ENCODE results near the gene PELO. TPM values are rescaled to one million over a fixed set of nuclear protein-coding genes. Genes with fewer than 3 reads are reported as not detected.

The PELO gene
- polyA plus RNA-seq, 2 of the 4 experiments (the other 2 are of a cell fraction) = 15.6 to 20.1 TPM

DNA sequence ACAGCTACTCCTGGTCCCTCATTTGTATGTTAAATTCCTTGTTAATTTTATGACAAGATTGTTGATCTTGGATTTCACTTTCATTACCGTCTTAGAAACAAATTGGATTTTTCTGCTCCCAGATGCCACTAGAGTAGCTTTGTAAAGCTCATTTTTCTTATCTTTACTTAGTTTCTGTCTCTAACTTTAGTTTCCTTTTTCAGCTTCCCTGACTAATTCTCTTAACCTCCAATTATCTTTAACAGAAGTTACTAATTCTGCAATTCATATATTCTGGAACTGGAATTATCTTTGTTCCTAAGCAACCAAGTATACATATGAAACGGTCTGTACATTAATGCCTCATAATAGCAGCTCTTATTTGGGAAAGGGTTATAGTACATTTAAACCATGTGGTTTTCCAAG lies 16.7 kb downstream of the PELO start:
- POLR2A ChIA-PET = no interaction called here
- WGBS (ENCODE audit: missing lambda C conversion rate) = 78% methylated on average over 2 of the region's 2 CpGs
- FAIRE-seq (no peak), DNase-seq (ENCODE audit: low read depth in 1 of 2, low spot score in 1 of 2) (no peak), ATAC-seq (no peak)
- Histone ChIP-seq H3K4me3 (no peak overlapping the region), H3K27ac (no peak overlapping the region), H3K4me2 (no peak overlapping the region; the same call in 2 of the 3 replicates), H3K9me3 (no peaks in the 10 kb centered on the region), H3K4me1 (peaks cover 43% of the 10 kb centered on the region)
- CTCF ChIA-PET = no interaction called here
- TF ChIP-seq HMGXB4 (CRISPR knock-in tag; IDR thresholded peaks at IDR 0.05; ENCODE audit: borderline replicate concordance) (no peak), RCOR1 (IDR thresholded peaks at IDR 0.05; ENCODE audit: low read depth, low read length) (no peak), POLR2A (IDR thresholded peaks at IDR 0.05; ENCODE audit: low read length) (no peak), JUN (IDR thresholded peaks at IDR 0.05) (no peak), CEBPB (IDR thresholded peaks at IDR 0.05) (no peak), FOSL2 (IDR thresholded peaks at IDR 0.05) (no peak), FOSL2 (CRISPR knock-in tag; IDR thresholded peaks at IDR 0.05) (no peak), EP300 (IDR thresholded peaks at IDR 0.05) (no peak), HES2 (IDR thresholded peaks at IDR 0.05) (no peak), HEYL (CRISPR knock-in tag; IDR thresholded peaks at IDR 0.05) (no peak), HOXA7 (CRISPR knock-in tag; IDR thresholded peaks at IDR 0.05) (no peak), FOXS1 (CRISPR knock-in tag; IDR thresholded peaks at IDR 0.05) (no peak), NFE2L2 (conservative IDR thresholded peaks at IDR 0.05; ENCODE audit: low read length) (no peak), NR3C1 (IDR thresholded peaks at IDR 0.05) (no peak), KDM1A (IDR thresholded peaks at IDR 0.05; ENCODE audit: low read depth) (no peak), FOSB (CRISPR knock-in tag; IDR thresholded peaks at IDR 0.05) (no peak), MAZ (IDR thresholded peaks at IDR 0.05; ENCODE audit: borderline replicate concordance, low read depth, low read length) (no peak), ZNF302 (CRISPR knock-in tag; IDR thresholded peaks at IDR 0.05) (no peak)
- TF ChIP-seq, protein P1, sequence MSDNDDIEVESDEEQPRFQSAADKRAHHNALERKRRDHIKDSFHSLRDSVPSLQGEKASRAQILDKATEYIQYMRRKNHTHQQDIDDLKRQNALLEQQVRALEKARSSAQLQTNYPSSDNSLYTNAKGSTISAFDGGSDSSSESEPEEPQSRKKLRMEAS (IDR thresholded peaks at IDR 0.05) = no peak

DNA sequence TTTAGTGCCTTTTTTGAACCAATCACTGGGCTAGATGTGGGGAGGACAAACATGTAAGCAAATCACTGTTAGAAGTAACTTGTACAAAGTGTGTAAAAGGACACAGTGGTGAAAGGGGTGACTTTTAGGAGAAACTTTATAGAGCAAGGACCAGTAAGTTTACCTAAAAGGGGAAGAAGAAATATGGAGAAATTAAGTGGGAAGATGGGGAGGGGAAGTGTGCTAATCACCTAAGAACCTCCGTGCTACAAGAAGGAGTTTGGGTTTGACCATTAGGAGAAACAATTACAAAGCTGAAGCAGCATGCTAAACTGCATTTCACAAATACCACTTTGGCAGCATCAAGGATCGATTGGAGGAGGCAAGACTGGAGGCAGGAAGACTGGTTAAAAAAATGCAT lies 17.3 kb downstream of the PELO start:
- POLR2A ChIA-PET = no interaction called here
- no peak overlapping the region for H3K27ac ChIP-seq
- CTCF ChIA-PET = no interaction called here
- H3K4me1 ChIP-seq = peaks cover 49% of the 10 kb centered on the region
- H3K9me3 ChIP-seq = no peaks in the 10 kb centered on the region
- FAIRE-seq (no peak), ATAC-seq (no peak), DNase-seq (ENCODE audit: low read depth in 1 of 2, low spot score in 1 of 2) (no peak)
- H3K4me3 ChIP-seq = no peak overlapping the region
- no peak overlapping the region for H3K4me2 ChIP-seq
- 95% methylated on average over 2 of the region's 2 CpGs for WGBS (ENCODE audit: missing lambda C conversion rate)
- TF ChIP-seq POLR2AphosphoS2 (conservative IDR thresholded peaks at IDR 0.05; ENCODE audit: low read length) = no peak
- TF ChIP-seq CBX2 (IDR thresholded peaks at IDR 0.05; ENCODE audit: borderline replicate concordance, low read depth) = no peak
- no peak for TF ChIP-seq NFE2L2 (conservative IDR thresholded peaks at IDR 0.05; ENCODE audit: low read length)
- no peak for TF ChIP-seq FOXS1 (CRISPR knock-in tag; IDR thresholded peaks at IDR 0.05)
- TF ChIP-seq CBX8 (IDR thresholded peaks at IDR 0.05) = no peak
- no peak for TF ChIP-seq EP300 (IDR thresholded peaks at IDR 0.05)
- no peak for TF ChIP-seq GATA3 (IDR thresholded peaks at IDR 0.05; ENCODE audit: borderline replicate concordance)
- no peak for TF ChIP-seq JUNB (IDR thresholded peaks at IDR 0.05)

- no peaks in the 10 kb centered on the region for H3K9me3 ChIP-seq
- CTCF ChIA-PET = no interaction called here
- no peak for DNase-seq (ENCODE audit: low read depth in 1 of 2, low spot score in 1 of 2)
- H3K27ac ChIP-seq = no peak overlapping the region
- peaks cover 55% of the 10 kb centered on the region for H3K4me1 ChIP-seq
- TF ChIP-seq JUNB (IDR thresholded peaks at IDR 0.05) (no peak), ZSCAN20 (CRISPR knock-in tag; IDR thresholded peaks at IDR 0.05) (no peak), JUN (IDR thresholded peaks at IDR 0.05) (no peak), NFE2L2 (conservative IDR thresholded peaks at IDR 0.05; ENCODE audit: low read length) (no peak)
- no peak overlapping the region for H3K4me3 ChIP-seq
- 92% methylated on average over 2 of the region's 2 CpGs for WGBS (ENCODE audit: missing lambda C conversion rate)
- FAIRE-seq = no peak
- POLR2A ChIA-PET = no interaction called here
- H3K4me2 ChIP-seq = no peak overlapping the region
- no peak for ATAC-seq
Measured at GRCh38 chr5:52805615-52806014, 17.9 kb downstream of the PELO start.
